HG02938 (cell line): ENCODE measurements around the gene TRIAP1.

Experiments
- ATAC-seq: cut with Tn5 transposase; IDR thresholded peaks from one replicate; pipeline ENCODE4 v1.9.1; 2021; ENCODE audit warnings: mild to moderate bottlenecking, moderate library complexity; ENCODE audit not compliant: unreplicated experiment

TRIAP1 gene

GRCh38 chr12:120432772-120433525, 13.2 kb downstream of the TRIAP1 start:
- ATAC-seq, result no peak

DNA sequence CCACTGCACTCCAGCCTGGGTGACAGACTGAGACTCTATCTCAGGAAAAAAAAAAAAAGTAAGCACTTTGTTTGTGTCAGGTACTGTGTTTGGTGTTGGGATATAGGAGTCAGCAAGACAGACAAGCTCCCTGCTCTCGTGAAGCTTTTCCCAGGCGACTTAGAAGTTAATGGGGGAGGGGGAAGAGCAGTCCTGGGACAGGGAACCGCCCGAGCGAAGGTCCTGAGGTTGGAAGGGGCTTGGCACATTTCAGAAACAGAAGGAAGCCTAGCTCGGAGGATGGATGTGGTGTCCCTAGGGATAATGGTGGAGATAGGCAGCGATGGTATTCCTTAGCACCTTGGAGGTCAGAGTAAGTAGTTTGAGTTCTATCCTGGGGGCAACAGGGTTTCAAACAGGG, 16.8 kb downstream of the TRIAP1 start:
- ATAC-seq, result no peak

DNA sequence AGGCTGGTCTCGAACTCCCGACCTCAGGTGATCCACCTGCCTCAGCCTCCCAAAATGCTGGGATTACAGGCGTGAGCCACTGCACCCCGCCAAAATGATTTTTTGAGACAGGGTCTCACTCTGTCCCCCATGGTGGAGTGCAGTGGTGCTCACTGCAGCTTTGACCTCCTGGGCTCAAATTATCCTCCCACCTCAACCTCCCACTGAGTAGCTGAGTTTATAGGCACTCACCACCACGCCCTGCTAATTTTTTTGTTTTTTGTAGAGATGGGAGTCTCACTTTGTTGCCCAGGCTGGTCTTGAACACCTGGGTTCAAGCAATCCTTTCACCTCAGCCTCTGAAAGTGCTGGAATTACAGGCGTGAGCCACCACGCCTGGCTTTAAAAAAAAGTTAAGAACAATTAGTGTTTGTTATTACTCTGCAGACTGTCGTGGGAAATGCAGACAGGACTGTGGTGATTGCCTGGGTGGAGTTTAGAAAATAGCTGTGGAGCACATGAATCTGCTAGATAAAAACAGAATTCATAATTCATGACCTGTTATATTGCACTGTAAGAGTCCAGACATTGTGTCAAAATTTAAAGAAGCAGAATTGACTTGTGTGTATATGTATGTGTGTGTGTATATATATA, 17.5 kb downstream of the TRIAP1 start:
- no peak for ATAC-seq

DNA sequence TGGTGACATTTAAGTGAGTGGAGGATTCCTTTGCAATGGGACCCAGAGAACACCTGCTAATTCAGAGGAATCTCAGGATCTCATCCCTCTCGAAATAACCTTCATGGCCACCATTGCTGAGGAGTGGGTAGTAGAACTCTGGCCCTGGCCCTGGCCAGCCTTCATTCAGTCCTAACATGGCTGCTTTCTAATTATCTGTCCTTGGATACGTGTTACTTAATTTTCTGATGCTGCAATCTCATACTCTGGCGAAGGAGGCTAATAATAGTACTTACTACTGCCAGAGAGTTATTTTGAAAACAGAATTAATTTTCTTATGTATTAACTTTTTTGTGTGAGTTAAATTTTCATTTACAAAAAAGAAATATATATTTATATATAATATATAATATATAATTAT, 20.4 kb downstream of the TRIAP1 start:
- no peak for ATAC-seq

DNA sequence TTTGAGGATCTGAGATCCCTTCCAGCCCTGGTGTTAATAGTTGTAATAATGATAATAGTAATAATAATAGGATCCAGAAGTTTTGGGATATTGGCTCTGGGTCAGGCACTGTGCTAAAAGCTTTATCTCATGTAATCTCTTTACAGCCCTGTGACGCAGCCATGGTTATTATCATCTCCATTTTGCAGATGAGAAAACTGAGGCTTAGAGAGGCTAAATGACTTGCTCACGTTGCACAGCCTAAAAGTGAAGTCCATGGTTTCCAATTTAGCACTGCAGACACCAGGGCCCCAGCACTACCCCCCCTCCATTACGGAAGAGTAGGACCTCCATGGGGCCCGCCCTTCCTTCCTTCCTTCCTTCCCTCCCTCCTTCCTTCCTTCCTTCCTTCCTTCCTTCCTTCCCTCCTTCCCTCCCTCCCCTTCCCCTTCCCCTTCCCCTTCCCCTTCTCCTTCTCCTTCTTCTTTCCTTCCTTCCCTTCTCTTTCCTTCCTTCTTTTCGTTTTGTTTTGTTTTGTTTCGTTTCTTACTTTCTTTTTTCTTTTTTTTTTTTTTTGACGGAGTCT, 23.2 kb downstream of the TRIAP1 start:
- no peak for ATAC-seq

DNA sequence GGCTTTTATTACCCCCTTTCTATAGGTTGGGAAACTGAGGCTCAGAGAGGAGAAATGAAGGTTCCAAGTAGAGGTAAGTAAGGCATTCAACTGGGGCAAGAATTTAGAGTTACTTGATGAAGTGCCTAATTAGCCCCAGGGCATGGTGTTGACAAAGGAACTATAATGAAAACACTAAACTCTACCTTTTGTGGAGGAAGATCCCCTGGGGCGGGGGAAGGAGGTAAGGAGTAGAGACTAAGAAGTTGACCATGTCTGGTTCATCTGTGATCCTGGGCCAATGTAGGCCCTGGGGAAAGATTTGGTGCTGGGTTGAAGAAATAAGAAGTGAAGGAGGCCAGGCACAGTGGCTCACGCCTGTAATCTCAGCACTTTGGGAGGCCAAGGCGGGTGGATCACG, 24.5 kb downstream of the TRIAP1 start:
- no peak for ATAC-seq

DNA sequence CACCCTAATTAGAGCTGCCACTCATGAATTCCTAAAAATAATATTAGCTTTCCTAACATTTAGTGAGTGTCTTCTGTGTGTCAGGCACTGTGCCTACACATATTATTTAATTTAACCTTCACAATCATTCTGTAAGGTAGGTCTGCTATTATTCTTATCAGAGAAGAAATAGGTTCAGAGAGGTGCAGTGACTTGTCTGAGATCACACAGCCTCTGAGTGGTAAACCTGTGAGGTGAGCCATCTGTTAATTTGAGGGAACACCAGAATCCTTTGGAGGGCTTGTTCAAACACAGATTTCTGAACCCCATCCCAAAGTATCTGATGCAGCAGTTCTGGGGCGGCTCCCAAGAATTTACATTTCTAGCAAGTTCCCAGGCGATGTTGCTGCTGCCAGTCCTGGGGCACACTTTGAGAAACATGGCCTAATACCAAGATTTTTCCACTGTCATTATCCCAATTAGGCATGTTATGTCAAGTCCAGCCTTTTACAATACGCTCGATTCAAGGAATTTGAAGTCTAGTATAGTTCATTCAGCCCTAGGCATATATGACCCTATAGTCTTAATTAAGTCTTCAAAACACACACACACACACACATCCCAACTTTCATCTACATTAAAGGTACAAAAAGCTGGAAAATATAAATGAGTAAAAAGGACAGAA, 28.1 kb downstream of the TRIAP1 start:
- no peak for ATAC-seq

DNA sequence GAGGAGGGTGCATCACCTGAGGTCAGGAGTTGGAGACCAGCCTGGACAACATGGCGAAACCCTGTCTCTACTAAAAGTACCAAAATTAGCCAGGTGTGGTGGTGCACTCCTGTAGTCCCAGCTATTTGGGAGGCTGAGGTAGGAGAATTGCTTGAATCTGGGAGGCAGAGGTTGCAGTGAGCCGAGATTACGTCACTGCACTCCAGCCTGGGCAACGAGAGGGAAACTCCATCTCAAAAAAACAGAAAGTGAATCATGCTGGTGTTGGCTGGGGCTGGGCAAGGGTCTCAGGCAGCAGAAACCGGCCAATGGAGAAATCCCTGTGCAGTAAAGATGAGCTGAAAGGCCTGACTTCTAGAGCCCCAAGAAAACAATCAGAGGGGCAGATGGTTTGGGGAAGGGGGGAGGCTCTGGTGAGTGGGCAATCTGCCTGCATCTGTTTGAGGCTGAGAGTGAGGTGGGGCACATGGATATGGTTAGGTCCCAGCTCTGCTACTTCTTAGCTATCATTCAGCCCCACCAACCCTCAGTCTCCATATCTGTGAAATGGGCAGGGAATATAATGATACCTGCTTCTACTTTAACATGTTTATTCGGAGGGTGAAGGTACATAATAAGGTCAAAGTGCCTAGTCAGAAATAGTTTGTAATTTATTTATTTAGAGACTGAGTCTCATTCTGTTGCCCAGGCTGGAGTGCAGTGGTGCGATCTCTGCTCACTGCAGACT, 29.5 kb downstream of the TRIAP1 start:
- no peak for ATAC-seq

- no peak for ATAC-seq
Measured at GRCh38 chr12:120413901-120414695, 32.1 kb downstream of the TRIAP1 start.

GRCh38 chr12:120412421-120412820, 33.8 kb downstream of the TRIAP1 start:
- no peak for ATAC-seq

DNA sequence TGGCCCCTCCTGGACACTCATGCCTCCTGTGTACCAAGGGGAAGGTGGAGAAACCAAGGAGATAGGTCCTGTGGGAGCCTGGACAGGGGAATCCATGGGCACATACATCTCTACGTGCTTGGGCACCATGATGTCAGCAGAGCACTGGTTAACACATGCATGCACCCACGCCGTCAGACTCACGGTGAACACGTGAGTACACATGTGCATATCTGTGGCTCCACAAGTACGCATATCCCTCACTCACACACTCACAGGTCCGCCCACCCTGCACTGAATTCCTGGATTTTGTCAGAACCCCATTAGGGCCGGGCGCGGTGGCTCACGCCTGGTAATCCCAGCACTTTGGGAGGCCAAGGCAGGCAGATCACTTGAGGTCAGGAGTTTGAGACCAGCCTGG, 37.4 kb downstream of the TRIAP1 start:
- no peak for ATAC-seq

GRCh38 chr12:120406553-120406952, 39.6 kb downstream of the TRIAP1 start:
- ATAC-seq, result no peak

- ATAC-seq, result no peak
Measured at GRCh38 chr12:120406069-120406468, 40.1 kb downstream of the TRIAP1 start.

- ATAC-seq, result no peak
Measured at GRCh38 chr12:120404271-120404670, 41.9 kb downstream of the TRIAP1 start.

DNA sequence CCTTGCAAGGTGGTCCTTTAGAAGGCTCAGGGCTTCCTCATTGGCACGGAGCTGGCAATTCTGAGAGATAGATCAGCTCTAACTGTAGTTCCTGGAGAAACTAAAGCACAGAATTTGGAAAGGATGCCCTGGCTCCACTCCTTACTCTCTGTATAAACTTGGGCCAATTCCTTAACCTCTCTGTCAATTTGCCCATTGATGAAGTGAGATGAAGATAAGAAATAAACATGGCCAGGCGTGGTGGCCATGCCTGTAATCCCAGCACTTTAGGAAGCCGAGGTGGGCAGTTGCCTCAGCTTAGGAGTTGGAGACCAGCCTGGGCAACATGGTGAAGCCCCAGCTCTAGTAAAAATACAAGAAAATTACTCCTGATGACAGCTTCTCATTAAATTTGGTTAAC, 42.3 kb downstream of the TRIAP1 start:
- ATAC-seq, result no peak

DNA sequence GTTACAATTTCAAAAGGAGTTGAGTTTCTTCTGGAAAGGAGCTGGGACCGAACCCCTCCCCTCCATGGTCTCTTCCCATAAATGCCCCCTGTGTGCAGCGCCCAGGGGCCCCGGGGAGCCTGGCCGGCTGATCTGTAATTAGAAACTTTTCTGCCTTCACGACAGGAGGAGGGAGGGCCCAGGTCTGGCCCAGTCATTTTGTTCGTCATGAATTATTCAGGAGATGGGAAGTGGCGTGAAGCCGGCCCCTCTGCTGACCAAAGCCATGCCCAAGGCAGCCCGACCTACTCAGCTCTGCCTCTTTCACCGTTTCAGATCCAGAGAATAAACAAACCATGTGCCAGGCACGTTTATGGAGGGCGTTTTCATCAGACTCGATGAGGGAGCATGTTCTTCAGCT, 44.0 kb downstream of the TRIAP1 start:
- no peak for ATAC-seq

GRCh38 chr12:120399531-120399930, 46.7 kb downstream of the TRIAP1 start:
- ATAC-seq, result no peak

GRCh38 chr12:120397824-120398540, 48.2 kb downstream of the TRIAP1 start:
- ATAC-seq, result no peak

GRCh38 chr12:120394483-120395367, 51.5 kb downstream of the TRIAP1 start:
- no peak for ATAC-seq
